GM20000 (cell line): ENCODE data around the gene ARFGEF3.

Experiments used
- DNase-seq: peaks from one replicate; pipeline ENCODE4 v3.0.0; 2012; ENCODE audit warnings: low spot score
- CTCF ChIP-seq: IDR thresholded peaks from 2 replicates; pipeline ENCODE4 v1.5.1; 2012; ENCODE audit warnings: mild to moderate bottlenecking, control low read depth; ENCODE audit errors: extremely low read depth, missing control alignments

ARFGEF3 gene

GRCh38 chr6:138235693-138236092 lies 74.0 kb downstream of the ARFGEF3 start:
- DNase-seq, result no peak
- no peak for TF ChIP-seq CTCF

- no peak for DNase-seq
- no peak for TF ChIP-seq CTCF
Observed at GRCh38 chr6:138237463-138237862, 75.7 kb downstream of the ARFGEF3 start.

GRCh38 chr6:138238368-138238767 lies 76.6 kb downstream of the ARFGEF3 start:
- no peak for DNase-seq

GRCh38 chr6:138239774-138240173 lies 78.0 kb downstream of the ARFGEF3 start:
- TF ChIP-seq CTCF, result no peak
- DNase-seq, result no peak

More at GRCh38 chr6:138238368-138238767, 76.6 kb downstream of the ARFGEF3 start:
- no peak for TF ChIP-seq CTCF

- DNase-seq, result no peak
- no peak for TF ChIP-seq CTCF
Observed at GRCh38 chr6:138240476-138241245, 78.9 kb downstream of the ARFGEF3 start.

- no peak for TF ChIP-seq CTCF
- no peak for DNase-seq
Observed at GRCh38 chr6:138241381-138241780, 79.6 kb downstream of the ARFGEF3 start.

GRCh38 chr6:138241934-138242333 lies 80.2 kb downstream of the ARFGEF3 start:
- no peak for TF ChIP-seq CTCF
- DNase-seq, result no peak
